ENCODE data around the gene ATF6B. TPM values are rescaled to one million over a fixed set of nuclear protein-coding genes. Genes with fewer than 3 reads are reported as not detected.
A peak's percentile ranks its signal among the peaks of the same experiment; 100 is the strongest.

Gene ATF6B
- total and polyA plus RNA-seq, 2 experiments from 2014 or later = 24.9 to 26.1 TPM

GRCh38 chr6:32149092-32149755 is 21.2 kb upstream of the ATF6B start:
- Histone ChIP-seq H3K79me2 (replicated peaks; ENCODE audit: insufficient read depth) (no peaks in the 10 kb centered on the region), H3F3A (replicated peaks; ENCODE audit: low read depth) (peaks cover 9% of the 10 kb centered on the region), H3K4me1 (ENCODE audit: insufficient read depth) (peaks cover 41% of the 10 kb centered on the region), H3K27ac (ENCODE audit: low read depth) (no peak overlapping the region), H3K4me3 (peak overlapping the region; percentile 100), H3K9me2 (ENCODE audit: insufficient read depth) (no peaks in the 10 kb centered on the region; the same call in 1 of the 2 replicates), H3K4me2 (peak overlapping the region; percentile 97), H4K20me1 (replicated peaks; ENCODE audit: insufficient read depth) (0 out of 2 replicates have a peak, but pooled peaks cover 5% of the 10 kb centered on the region), H2AFZ (peak overlapping the region; percentile 92), H3K27me3 (ENCODE audit: insufficient read depth) (peaks cover 44% of the 10 kb centered on the region), H3K36me3 (ENCODE audit: insufficient read depth) (no peaks in the 10 kb centered on the region)
- Mint-ChIP-seq H3K27ac (no peak overlapping the region), H3K4me1 (peaks cover 57% of the 10 kb centered on the region), H3K4me3 (peak overlapping the region; percentile 92), H3K27me3 (ENCODE audit: insufficient read depth, low read depth, poor library complexity) (peaks cover 45% of the 10 kb centered on the region), H3K9me3 (no peaks in the 10 kb centered on the region; the same call in 2 of the 3 replicates), H3K36me3 (ENCODE audit: low read depth) (no peaks in the 10 kb centered on the region)
- ATAC-seq (peak; percentile 6), DNase-seq (ENCODE audit: low spot score) (peak; percentile 73)
- TF ChIP-seq, protein P1, sequence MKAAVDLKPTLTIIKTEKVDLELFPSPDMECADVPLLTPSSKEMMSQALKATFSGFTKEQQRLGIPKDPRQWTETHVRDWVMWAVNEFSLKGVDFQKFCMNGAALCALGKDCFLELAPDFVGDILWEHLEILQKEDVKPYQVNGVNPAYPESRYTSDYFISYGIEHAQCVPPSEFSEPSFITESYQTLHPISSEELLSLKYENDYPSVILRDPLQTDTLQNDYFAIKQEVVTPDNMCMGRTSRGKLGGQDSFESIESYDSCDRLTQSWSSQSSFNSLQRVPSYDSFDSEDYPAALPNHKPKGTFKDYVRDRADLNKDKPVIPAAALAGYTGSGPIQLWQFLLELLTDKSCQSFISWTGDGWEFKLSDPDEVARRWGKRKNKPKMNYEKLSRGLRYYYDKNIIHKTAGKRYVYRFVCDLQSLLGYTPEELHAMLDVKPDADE (IDR thresholded peaks at IDR 0.05) = no peak
- TF ChIP-seq JUNB (IDR thresholded peaks at IDR 0.05; ENCODE audit: unreplicated experiment) (no peak), EZH2 (IDR thresholded peaks at IDR 0.05; ENCODE audit: low read depth, unreplicated experiment) (no peak), NANOG (IDR thresholded peaks at IDR 0.05; ENCODE audit: borderline replicate concordance) (no peak), POLR2AphosphoS5 (IDR thresholded peaks at IDR 0.05; ENCODE audit: low read depth) (no peak), STAT1 (IDR thresholded peaks at IDR 0.05; ENCODE audit: unreplicated experiment) (no peak), ZNF331 (CRISPR knock-in tag; IDR thresholded peaks at IDR 0.05; ENCODE audit: low read depth) (no peak), EZH2phosphoT487 (IDR thresholded peaks at IDR 0.05; ENCODE audit: unreplicated experiment) (no peak), CREB1 (CRISPR knock-in tag; IDR thresholded peaks at IDR 0.05; ENCODE audit: low read depth) (no peak)
- TF ChIP-seq, protein P2, sequence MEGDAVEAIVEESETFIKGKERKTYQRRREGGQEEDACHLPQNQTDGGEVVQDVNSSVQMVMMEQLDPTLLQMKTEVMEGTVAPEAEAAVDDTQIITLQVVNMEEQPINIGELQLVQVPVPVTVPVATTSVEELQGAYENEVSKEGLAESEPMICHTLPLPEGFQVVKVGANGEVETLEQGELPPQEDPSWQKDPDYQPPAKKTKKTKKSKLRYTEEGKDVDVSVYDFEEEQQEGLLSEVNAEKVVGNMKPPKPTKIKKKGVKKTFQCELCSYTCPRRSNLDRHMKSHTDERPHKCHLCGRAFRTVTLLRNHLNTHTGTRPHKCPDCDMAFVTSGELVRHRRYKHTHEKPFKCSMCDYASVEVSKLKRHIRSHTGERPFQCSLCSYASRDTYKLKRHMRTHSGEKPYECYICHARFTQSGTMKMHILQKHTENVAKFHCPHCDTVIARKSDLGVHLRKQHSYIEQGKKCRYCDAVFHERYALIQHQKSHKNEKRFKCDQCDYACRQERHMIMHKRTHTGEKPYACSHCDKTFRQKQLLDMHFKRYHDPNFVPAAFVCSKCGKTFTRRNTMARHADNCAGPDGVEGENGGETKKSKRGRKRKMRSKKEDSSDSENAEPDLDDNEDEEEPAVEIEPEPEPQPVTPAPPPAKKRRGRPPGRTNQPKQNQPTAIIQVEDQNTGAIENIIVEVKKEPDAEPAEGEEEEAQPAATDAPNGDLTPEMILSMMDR (conservative IDR thresholded peaks at IDR 0.05; ENCODE audit: low read depth in 2 of 2) = no peak; a peak in 2 of 4 replicates
- TF ChIP-seq, protein P3, sequence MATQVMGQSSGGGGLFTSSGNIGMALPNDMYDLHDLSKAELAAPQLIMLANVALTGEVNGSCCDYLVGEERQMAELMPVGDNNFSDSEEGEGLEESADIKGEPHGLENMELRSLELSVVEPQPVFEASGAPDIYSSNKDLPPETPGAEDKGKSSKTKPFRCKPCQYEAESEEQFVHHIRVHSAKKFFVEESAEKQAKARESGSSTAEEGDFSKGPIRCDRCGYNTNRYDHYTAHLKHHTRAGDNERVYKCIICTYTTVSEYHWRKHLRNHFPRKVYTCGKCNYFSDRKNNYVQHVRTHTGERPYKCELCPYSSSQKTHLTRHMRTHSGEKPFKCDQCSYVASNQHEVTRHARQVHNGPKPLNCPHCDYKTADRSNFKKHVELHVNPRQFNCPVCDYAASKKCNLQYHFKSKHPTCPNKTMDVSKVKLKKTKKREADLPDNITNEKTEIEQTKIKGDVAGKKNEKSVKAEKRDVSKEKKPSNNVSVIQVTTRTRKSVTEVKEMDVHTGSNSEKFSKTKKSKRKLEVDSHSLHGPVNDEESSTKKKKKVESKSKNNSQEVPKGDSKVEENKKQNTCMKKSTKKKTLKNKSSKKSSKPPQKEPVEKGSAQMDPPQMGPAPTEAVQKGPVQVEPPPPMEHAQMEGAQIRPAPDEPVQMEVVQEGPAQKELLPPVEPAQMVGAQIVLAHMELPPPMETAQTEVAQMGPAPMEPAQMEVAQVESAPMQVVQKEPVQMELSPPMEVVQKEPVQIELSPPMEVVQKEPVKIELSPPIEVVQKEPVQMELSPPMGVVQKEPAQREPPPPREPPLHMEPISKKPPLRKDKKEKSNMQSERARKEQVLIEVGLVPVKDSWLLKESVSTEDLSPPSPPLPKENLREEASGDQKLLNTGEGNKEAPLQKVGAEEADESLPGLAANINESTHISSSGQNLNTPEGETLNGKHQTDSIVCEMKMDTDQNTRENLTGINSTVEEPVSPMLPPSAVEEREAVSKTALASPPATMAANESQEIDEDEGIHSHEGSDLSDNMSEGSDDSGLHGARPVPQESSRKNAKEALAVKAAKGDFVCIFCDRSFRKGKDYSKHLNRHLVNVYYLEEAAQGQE (IDR thresholded peaks at IDR 0.05; ENCODE audit: unreplicated experiment) = no peak
- TF ChIP-seq, protein P4, sequence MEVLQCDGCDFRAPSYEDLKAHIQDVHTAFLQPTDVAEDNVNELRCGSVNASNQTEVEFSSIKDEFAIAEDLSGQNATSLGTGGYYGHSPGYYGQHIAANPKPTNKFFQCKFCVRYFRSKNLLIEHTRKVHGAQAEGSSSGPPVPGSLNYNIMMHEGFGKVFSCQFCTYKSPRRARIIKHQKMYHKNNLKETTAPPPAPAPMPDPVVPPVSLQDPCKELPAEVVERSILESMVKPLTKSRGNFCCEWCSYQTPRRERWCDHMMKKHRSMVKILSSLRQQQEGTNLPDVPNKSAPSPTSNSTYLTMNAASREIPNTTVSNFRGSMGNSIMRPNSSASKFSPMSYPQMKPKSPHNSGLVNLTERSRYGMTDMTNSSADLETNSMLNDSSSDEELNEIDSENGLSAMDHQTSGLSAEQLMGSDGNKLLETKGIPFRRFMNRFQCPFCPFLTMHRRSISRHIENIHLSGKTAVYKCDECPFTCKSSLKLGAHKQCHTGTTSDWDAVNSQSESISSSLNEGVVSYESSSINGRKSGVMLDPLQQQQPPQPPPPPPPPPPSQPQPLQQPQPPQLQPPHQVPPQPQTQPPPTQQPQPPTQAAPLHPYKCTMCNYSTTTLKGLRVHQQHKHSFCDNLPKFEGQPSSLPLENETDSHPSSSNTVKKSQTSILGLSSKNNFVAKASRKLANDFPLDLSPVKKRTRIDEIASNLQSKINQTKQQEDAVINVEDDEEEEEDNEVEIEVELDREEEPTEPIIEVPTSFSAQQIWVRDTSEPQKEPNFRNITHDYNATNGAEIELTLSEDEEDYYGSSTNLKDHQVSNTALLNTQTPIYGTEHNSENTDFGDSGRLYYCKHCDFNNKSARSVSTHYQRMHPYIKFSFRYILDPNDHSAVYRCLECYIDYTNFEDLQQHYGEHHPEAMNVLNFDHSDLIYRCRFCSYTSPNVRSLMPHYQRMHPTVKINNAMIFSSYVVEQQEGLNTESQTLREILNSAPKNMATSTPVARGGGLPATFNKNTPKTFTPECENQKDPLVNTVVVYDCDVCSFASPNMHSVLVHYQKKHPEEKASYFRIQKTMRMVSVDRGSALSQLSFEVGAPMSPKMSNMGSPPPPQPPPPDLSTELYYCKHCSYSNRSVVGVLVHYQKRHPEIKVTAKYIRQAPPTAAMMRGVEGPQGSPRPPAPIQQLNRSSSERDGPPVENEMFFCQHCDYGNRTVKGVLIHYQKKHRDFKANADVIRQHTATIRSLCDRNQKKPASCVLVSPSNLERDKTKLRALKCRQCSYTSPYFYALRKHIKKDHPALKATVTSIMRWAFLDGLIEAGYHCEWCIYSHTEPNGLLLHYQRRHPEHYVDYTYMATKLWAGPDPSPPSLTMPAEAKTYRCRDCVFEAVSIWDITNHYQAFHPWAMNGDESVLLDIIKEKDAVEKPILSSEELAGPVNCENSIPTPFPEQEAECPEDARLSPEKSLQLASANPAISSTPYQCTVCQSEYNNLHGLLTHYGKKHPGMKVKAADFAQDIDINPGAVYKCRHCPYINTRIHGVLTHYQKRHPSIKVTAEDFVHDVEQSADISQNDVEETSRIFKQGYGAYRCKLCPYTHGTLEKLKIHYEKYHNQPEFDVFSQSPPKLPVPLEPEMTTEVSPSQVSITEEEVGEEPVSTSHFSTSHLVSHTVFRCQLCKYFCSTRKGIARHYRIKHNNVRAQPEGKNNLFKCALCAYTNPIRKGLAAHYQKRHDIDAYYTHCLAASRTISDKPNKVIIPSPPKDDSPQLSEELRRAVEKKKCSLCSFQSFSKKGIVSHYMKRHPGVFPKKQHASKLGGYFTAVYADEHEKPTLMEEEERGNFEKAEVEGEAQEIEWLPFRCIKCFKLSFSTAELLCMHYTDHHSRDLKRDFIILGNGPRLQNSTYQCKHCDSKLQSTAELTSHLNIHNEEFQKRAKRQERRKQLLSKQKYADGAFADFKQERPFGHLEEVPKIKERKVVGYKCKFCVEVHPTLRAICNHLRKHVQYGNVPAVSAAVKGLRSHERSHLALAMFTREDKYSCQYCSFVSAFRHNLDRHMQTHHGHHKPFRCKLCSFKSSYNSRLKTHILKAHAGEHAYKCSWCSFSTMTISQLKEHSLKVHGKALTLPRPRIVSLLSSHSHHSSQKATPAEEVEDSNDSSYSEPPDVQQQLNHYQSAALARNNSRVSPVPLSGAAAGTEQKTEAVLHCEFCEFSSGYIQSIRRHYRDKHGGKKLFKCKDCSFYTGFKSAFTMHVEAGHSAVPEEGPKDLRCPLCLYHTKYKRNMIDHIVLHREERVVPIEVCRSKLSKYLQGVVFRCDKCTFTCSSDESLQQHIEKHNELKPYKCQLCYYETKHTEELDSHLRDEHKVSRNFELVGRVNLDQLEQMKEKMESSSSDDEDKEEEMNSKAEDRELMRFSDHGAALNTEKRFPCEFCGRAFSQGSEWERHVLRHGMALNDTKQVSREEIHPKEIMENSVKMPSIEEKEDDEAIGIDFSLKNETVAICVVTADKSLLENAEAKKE (CRISPR knock-in tag; IDR thresholded peaks at IDR 0.05) = no peak

Measured in GM23338 (cell line).